HepG2 (cell line): ENCODE measurements around the gene DIP2C. TPM values are rescaled to one million over a fixed set of nuclear protein-coding genes. Genes with fewer than 3 reads are reported as not detected.

Experiments used
- ATAC-seq: fragments of 200-7000 bp; cut with Tn5 transposase; 3 replicates; pipeline ENCODE4 v1.9.1; 2020; ENCODE audit warnings: mild to moderate bottlenecking, moderate library complexity
- BruUV-seq: library from RNA; stranded (reverse); fragments of 400-500 nt; replicated peaks from 2 replicates; lab custom pipeline; 2021; lab: Mats Ljungman, UMichigan
- CTCF ChIA-PET: fragments of 300-600 bp; formaldehyde crosslinking; extraction: SDS; loops from one replicate; lab custom pipeline; 2021; ENCODE audit warnings: low total read pairs, inconsistent platforms, low intra/inter-chr PET ratio; lab: Yijun Ruan, JAX
- POLR2A ChIA-PET: fragments of 350-600 bp; sonication (Branson Sonifier 250); formaldehyde crosslinking; loops from one replicate; lab custom pipeline; 2020; ENCODE audit warnings: antibody characterized with exemption, inconsistent platforms; lab: Yijun Ruan, JAX
- DNase-seq: peaks from one replicate; pipeline ENCODE4 v3.0.0-alpha.2; 2015; ENCODE audit warnings: low spot score
- FAIRE-seq: peaks from 3 replicates; lab custom pipeline; 2011; peaks lifted over from hg19 to GRCh38; lab: Jason Lieb, UNC
- H2AFZ ChIP-seq: one replicate; pipeline ENCODE4 v1.6.1; 2011; ENCODE audit warnings: low read length, inconsistent platforms
- H3K27ac ChIP-seq: fragments of 300-600 bp; 3 replicates; pipeline ENCODE4 v1.8.0; 2011; ENCODE audit warnings: mixed run types, mild to moderate bottlenecking, mixed read lengths, low read length, inconsistent platforms; ENCODE audit not compliant: insufficient read depth; ENCODE audit errors: extremely low read length
- H3K27me3 ChIP-seq, 2 experiments: fragments of 200-600 bp in 1 of 2; 2 replicates in 1 of 2; 3 replicates in 1 of 2; pipeline versions ENCODE4 v1.6.0 to v1.8.0; 2011; ENCODE audit warnings: low read length in 2 of 2, mild to moderate bottlenecking in 2 of 2, moderate library complexity in 2 of 2, inconsistent platforms in 1 of 2; ENCODE audit not compliant: insufficient read depth in 2 of 2, control insufficient read depth in 1 of 2
- H3K36me3 ChIP-seq, 2 experiments: fragments of 200-600 bp in 1 of 2; replicated peaks in 1 of 2; 2 replicates in 1 of 2; 3 replicates in 1 of 2; pipeline versions ENCODE4 v1.5.1 to v1.8.0; 2011; ENCODE audit warnings: low read length in 2 of 2, inconsistent platforms in 1 of 2; ENCODE audit not compliant: insufficient read depth in 2 of 2, control insufficient read depth in 1 of 2
- H3K4me1 ChIP-seq: 2 replicates; pipeline ENCODE4 v1.5.1; 2012; ENCODE audit warnings: low read length, inconsistent platforms; ENCODE audit not compliant: insufficient read depth
- H3K4me2 ChIP-seq: 2 replicates; pipeline ENCODE4 v1.6.0; 2011; ENCODE audit warnings: low read depth, low read length, inconsistent platforms
- H3K4me3 ChIP-seq, 3 experiments: fragments of 200-600 bp in 1 of 3; sonication (generic), shearing (Covaris generic) in 1 of 3; replicated peaks in 1 of 3; 2 replicates each; pipeline ENCODE4 v1.5.1; 2011 to 2016; ENCODE audit warnings: low read length in 3 of 3, inconsistent platforms in 2 of 3, low read depth in 2 of 3, mild to moderate bottlenecking in 2 of 3, control low read depth in 1 of 3, mixed read lengths in 1 of 3; ENCODE audit not compliant: insufficient read depth in 1 of 3
- H3K79me2 ChIP-seq: one replicate; pipeline ENCODE4 v1.6.1; 2011; ENCODE audit warnings: low read length, inconsistent platforms; ENCODE audit not compliant: insufficient read depth
- H3K9ac ChIP-seq: 2 replicates; pipeline ENCODE4 v1.6.0; 2011; ENCODE audit warnings: mild to moderate bottlenecking, low read depth, low read length, inconsistent platforms; ENCODE audit not compliant: insufficient read depth
- H3K9me3 ChIP-seq: 2 replicates; pipeline ENCODE4 v1.5.1; 2012; ENCODE audit warnings: mild to moderate bottlenecking, low read length
- H4K20me1 ChIP-seq: 2 replicates; pipeline ENCODE4 v1.6.0; 2011; ENCODE audit warnings: inconsistent platforms, mild to moderate bottlenecking, low read length, moderate library complexity; ENCODE audit not compliant: insufficient read depth
- CBX2 ChIP-seq, 2 experiments: fragments of 200-600 bp in 1 of 2; sonication (generic); formaldehyde crosslinking in 1 of 2; IDR thresholded peaks; 2 replicates each; pipeline versions ENCODE4 v1.7.0 to v1.8.1; 2018 to 2022; ENCODE audit warnings: low read depth in 2 of 2, low read length in 1 of 2, mild to moderate bottlenecking in 1 of 2, missing genetic modification reagents in 1 of 2
- EED ChIP-seq: sonication (generic); formaldehyde crosslinking; IDR thresholded peaks from 2 replicates; pipeline ENCODE4 v1.5.0; 2020; ENCODE audit warnings: mild to moderate bottlenecking, missing genetic modification reagents
- ELF1 ChIP-seq: sonication (generic); formaldehyde crosslinking; IDR thresholded peaks from 2 replicates; pipeline ENCODE4 v1.4.0; 2020; ENCODE audit warnings: missing genetic modification reagents
- FOXA3 ChIP-seq: IDR thresholded peaks from 2 replicates; pipeline ENCODE4 v1.6.1; 2016; ENCODE audit warnings: missing genetic modification reagents, missing compliant biosample characterization
- KDM4B ChIP-seq: sonication (generic); formaldehyde crosslinking; IDR thresholded peaks from 2 replicates; pipeline ENCODE4 v1.4.0; 2020; ENCODE audit warnings: missing genetic modification reagents
- NR0B2 ChIP-seq: sonication (generic); formaldehyde crosslinking; IDR thresholded peaks from 2 replicates; pipeline ENCODE4 v1.4.0; 2020; ENCODE audit warnings: mild to moderate bottlenecking, missing genetic modification reagents
- NR2F2 ChIP-seq: IDR thresholded peaks from 2 replicates; pipeline ENCODE4 v1.6.1; 2012; ENCODE audit warnings: low read depth, inconsistent platforms, borderline replicate concordance
- PAXIP1 ChIP-seq: sonication (generic); formaldehyde crosslinking; conservative IDR thresholded peaks from 2 replicates; pipeline ENCODE4 v1.4.0; 2020; ENCODE audit warnings: mild to moderate bottlenecking, missing genetic modification reagents, moderate library complexity
- REPIN1 ChIP-seq: sonication (generic); formaldehyde crosslinking; IDR thresholded peaks from 2 replicates; pipeline ENCODE4 v1.8.0; 2022; ENCODE audit warnings: missing genetic modification reagents, low read depth, mild to moderate bottlenecking, borderline replicate concordance
- TAF1 ChIP-seq: sonication (generic); formaldehyde crosslinking; IDR thresholded peaks from 2 replicates; pipeline ENCODE4 v1.4.0; 2020; ENCODE audit warnings: missing genetic modification reagents
- TEF ChIP-seq: sonication (generic); formaldehyde crosslinking; IDR thresholded peaks from 2 replicates; pipeline ENCODE4 v1.5.0; 2020; ENCODE audit warnings: missing genetic modification reagents
- ZNF749 ChIP-seq: sonication (generic); formaldehyde crosslinking; IDR thresholded peaks from 2 replicates; pipeline ENCODE4 v1.8.0; 2022; ENCODE audit warnings: mild to moderate bottlenecking, missing genetic modification reagents, moderate library complexity, borderline replicate concordance
- ZSCAN5A ChIP-seq: sonication (generic); formaldehyde crosslinking; IDR thresholded peaks from 2 replicates; pipeline ENCODE4 v1.8.0; 2022; ENCODE audit warnings: mild to moderate bottlenecking, missing genetic modification reagents, borderline replicate concordance
- WGBS: methylation state at CpG from one replicate; pipeline ENCODE4 v1.1.6; 2017; ENCODE audit warnings: low lambda C conversion rate; 5-methylcytosine and 5-hydroxymethylcytosine counted together
- in situ Hi-C: cut with HindIII; loops from 2 replicates; pipeline ENCODE4 v1.10.0; 2017; ENCODE audit warnings: low pct_unique_long_range_greater_than_20kb; ENCODE audit not compliant: extremely low pct_ligation_motif_present
- intact Hi-C: fragments of 100-400 bp; cut with micrococcal nuclease; formaldehyde crosslinking; loops from one replicate; pipeline ENCODE4 v1.10.0; 2022; ENCODE audit not compliant: unreplicated experiment
- polyA plus RNA-seq, 8 experiments: library from polyadenylated mRNA; depleted of rRNA in 3 of 8; stranded (reverse) in 7 of 8; unstranded in 1 of 8; fragments of >200 nt; fragmentation: Illumina TruSeq in 4 of 8; extraction: Trizol in 4 of 8; gene quantifications; 2 replicates each; pipeline versions ENCODE4 v1.2.1 to v1.2.3, GENCODE V29; 2011 to 2016; ENCODE audit warnings: low read depth in 4 of 8, missing spikeins in 1 of 8, mixed read lengths in 1 of 8; ENCODE audit not compliant: insufficient read depth in 1 of 8
- total RNA-seq, 5 experiments: library from RNA; depleted of rRNA; stranded (reverse); fragments of >200 nt; fragmentation: Illumina TruSeq; extraction: Trizol; gene quantifications; 2 replicates each; pipeline ENCODE4 v1.2.3, GENCODE V29; 2016; ENCODE audit warnings: low read depth in 1 of 5

The DIP2C gene
- total and polyA plus RNA-seq, 2 of the 13 experiments (the other 11 are each of a cell fraction or from before 2014, with no cell fraction given): 2.2 to 2.7 TPM

GRCh38 chr10:486206-486605, 203.3 kb downstream of the DIP2C start:
- no peak overlapping the region for H3K27ac ChIP-seq
- no peak overlapping the region for H2AFZ ChIP-seq
- no peaks in the 10 kb centered on the region for H3K27me3 ChIP-seq
- in situ Hi-C loops: no loop called here
- no peak overlapping the region for H3K9ac ChIP-seq
- DNase-seq (no peak), FAIRE-seq (no peak), ATAC-seq (no peak)
- H3K4me1 ChIP-seq: no peaks in the 10 kb centered on the region
- no peaks in the 10 kb centered on the region for H3K79me2 ChIP-seq
- no peaks in the 10 kb centered on the region for H4K20me1 ChIP-seq
- H3K4me3 ChIP-seq: no peak overlapping the region
- WGBS: 79% methylated on average over 11 of the region's 11 CpGs
- CTCF ChIA-PET: no interaction called here
- no peak for TF ChIP-seq ZNF749 (CRISPR knock-in tag)
- TF ChIP-seq NR0B2 (CRISPR knock-in tag): no peak
- TF ChIP-seq TAF1 (CRISPR knock-in tag): no peak
- TF ChIP-seq CBX2 (IDR thresholded peaks at IDR 0.05; ENCODE audit: low read depth, low read length): no peak
- no peak for TF ChIP-seq CBX2 (CRISPR knock-in tag; IDR thresholded peaks at IDR 0.05; ENCODE audit: low read depth)
- no peak for TF ChIP-seq ELF1
- intact Hi-C loops: no loop called here
- H3K9me3 ChIP-seq: no peaks in the 10 kb centered on the region
- BruUV-seq: no TSS peak
- H3K4me2 ChIP-seq: no peak overlapping the region
- POLR2A ChIA-PET: no interaction called here
- H3K36me3 ChIP-seq: no peaks in the 10 kb centered on the region

GRCh38 chr10:485776-486175, 203.7 kb downstream of the DIP2C start:
- ATAC-seq: no peak
- H4K20me1 ChIP-seq: no peaks in the 10 kb centered on the region
- TF ChIP-seq ZSCAN5A (CRISPR knock-in tag) (no peak), PAXIP1 (CRISPR knock-in tag) (no peak), TEF (CRISPR knock-in tag) (no peak), EED (CRISPR knock-in tag) (no peak), REPIN1 (CRISPR knock-in tag) (no peak), FOXA3 (CRISPR knock-in tag) (no peak), NR2F2 (no peak), KDM4B (CRISPR knock-in tag) (no peak)

More at GRCh38 chr10:485776-486175, 203.7 kb downstream of the DIP2C start:
- Histone ChIP-seq H3K79me2 (no peaks in the 10 kb centered on the region), H3K9ac (no peak overlapping the region), H3K27ac (no peak overlapping the region), H3K4me2 (no peak overlapping the region), H3K36me3 (no peaks in the 10 kb centered on the region), H3K9me3 (no peaks in the 10 kb centered on the region), H2AFZ (no peak overlapping the region), H3K27me3 (no peaks in the 10 kb centered on the region), H3K4me1 (no peaks in the 10 kb centered on the region), H3K4me3 (no peak overlapping the region)
- intact Hi-C loops (no loop called here), in situ Hi-C loops (no loop called here)
- 97% methylated on average over 7 of the region's 7 CpGs for WGBS
- CTCF ChIA-PET: no interaction called here
- POLR2A ChIA-PET: no interaction called here
- DNase-seq (no peak), FAIRE-seq (no peak)
- BruUV-seq: no TSS peak
